Endodermal cell (in vitro differentiated cells): Measurements from ENCODE around the gene NT5C3B. TPM values are rescaled to one million over a fixed set of nuclear protein-coding genes. Genes with fewer than 3 reads are reported as not detected.
A peak's percentile ranks its signal among the peaks of the same experiment; 100 is the strongest.

Source experiments
- DNase-seq: peaks from one replicate; pipeline ENCODE4 v3.0.0-alpha.2; 2017
- H3K27ac ChIP-seq: 2 replicates; pipeline ENCODE4 v1.5.1; 2013; ENCODE audit warnings: mild to moderate bottlenecking, low read depth, low read length, moderate library complexity
- H3K27me3 ChIP-seq: 2 replicates; pipeline ENCODE4 v1.6.1; 2013; ENCODE audit warnings: mild to moderate bottlenecking, low read length, moderate library complexity; ENCODE audit not compliant: insufficient read depth, control insufficient read depth, poor library complexity, severe bottlenecking
- H3K36me3 ChIP-seq: 2 replicates; pipeline ENCODE4 v1.7.0; 2013; ENCODE audit warnings: mild to moderate bottlenecking, low read length, moderate library complexity; ENCODE audit not compliant: control insufficient read depth, insufficient read depth
- H3K4me1 ChIP-seq: one replicate; pipeline ENCODE4 v1.7.0; 2013; ENCODE audit warnings: low read length; ENCODE audit not compliant: control insufficient read depth, insufficient read depth
- H3K4me3 ChIP-seq: 2 replicates; pipeline ENCODE4 v1.5.1; 2013; ENCODE audit warnings: mild to moderate bottlenecking, low read length, moderate library complexity
- H3K9ac ChIP-seq: 2 replicates; pipeline ENCODE4 v1.6.1; 2013; ENCODE audit warnings: mild to moderate bottlenecking, low read length, moderate library complexity; ENCODE audit not compliant: poor library complexity, severe bottlenecking; ENCODE audit errors: extremely low read depth
- H3K9me3 ChIP-seq: 2 replicates; pipeline ENCODE4 v1.6.1; 2013; ENCODE audit warnings: mild to moderate bottlenecking, low read length, moderate library complexity; ENCODE audit not compliant: control insufficient read depth
- H3K27ac Mint-ChIP-seq: 2 replicates; pipeline ENCODE4 v1.8.0; 2020; ENCODE audit warnings: mixed read lengths
- H3K27me3 Mint-ChIP-seq: 2 replicates; pipeline ENCODE4 v1.8.0; 2021; ENCODE audit warnings: mild to moderate bottlenecking, mixed read lengths; ENCODE audit not compliant: insufficient read depth
- H3K36me3 Mint-ChIP-seq: 2 replicates; pipeline ENCODE4 v1.8.0; 2020; ENCODE audit warnings: low read depth, mixed read lengths
- H3K4me1 Mint-ChIP-seq: 2 replicates; pipeline ENCODE4 v1.8.0; 2020; ENCODE audit warnings: mixed read lengths
- H3K4me3 Mint-ChIP-seq: 2 replicates; pipeline ENCODE4 v1.8.0; 2020; ENCODE audit warnings: mild to moderate bottlenecking, moderate library complexity, mixed read lengths
- H3K9me3 Mint-ChIP-seq: 2 replicates; pipeline ENCODE4 v1.8.0; 2020; ENCODE audit warnings: mild to moderate bottlenecking, mixed read lengths
- WGBS, 2 experiments: methylation state at CpG; one replicate each; pipeline versions ENCODE4 v1.1.5 to v1.1.7; 2013; ENCODE audit warnings: missing lambda C conversion rate in 2 of 2, mixed read lengths in 1 of 2; ENCODE audit not compliant: insufficient coverage in 1 of 2, insufficient read length in 1 of 2; 5-methylcytosine and 5-hydroxymethylcytosine counted together
- total RNA-seq, 2 donors: library from RNA; stranded (reverse); fragmentation: NEBNext Ultra II Directional in 1 of 2; extraction: Animal tissue kit (Norgen Biotek cat#: 25700) in 1 of 2; gene quantifications; 2 replicates in 1 of 2; 3 replicates in 1 of 2; pipeline ENCODE4 v1.2.1, GENCODE V29; 2021
- TF ChIP-seq, protein P1 (sequence below): fragments of 200-600 bp; sonication (generic); conservative IDR thresholded peaks from 2 replicates; pipeline ENCODE4 v1.5.0; 2021; ENCODE audit warnings: antibody characterized with exemption, mild to moderate bottlenecking

NT5C3B gene
- total RNA-seq, 2 donors from 2014 or later, result 65.2 to 79.5 TPM

DNA sequence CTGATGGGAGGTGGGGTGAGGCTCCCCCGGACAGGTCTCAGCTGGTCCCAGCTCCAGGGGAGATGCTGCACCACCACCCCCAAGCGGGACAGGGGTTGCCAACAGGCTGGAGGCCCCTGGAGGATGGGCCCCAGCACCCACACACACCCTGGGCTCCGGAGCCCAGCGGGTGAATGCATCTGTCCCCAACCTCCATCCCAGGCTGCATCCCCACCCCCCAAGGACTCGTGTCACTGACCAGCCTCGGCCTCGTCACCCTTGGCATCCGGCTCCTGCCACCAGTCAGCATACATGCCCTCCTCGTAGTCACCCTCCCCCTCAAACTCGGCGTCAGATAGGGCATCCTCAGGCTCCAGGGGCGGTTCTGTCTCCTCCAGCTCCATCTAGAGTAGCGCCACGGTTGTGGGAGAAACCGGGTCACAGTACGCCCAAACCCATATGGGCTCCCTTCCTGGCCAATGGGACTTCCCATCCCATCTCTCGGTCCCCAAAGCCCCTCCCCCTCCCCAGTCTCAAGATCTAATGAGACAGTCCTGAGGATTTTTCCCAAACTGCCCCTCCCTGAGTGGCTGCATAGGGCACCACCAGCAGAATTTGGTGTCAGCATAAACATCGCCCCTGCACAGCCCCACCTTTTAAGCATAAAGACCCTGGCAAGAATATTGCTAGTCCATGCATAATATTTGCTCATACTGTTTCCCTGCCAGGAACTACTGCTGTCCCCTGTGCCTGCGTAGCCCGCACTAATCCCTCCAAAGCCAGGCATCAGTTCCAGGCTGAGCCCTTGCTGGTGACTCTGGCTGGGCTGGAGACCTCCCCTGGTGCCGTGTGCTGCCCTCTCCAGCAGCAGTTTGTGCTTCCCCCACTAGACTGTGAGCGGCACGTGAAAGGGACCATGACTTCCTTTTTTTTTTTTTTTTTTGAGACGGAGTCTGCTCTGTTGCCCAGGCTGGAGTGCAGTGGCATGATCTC is 32.7 kb downstream of the NT5C3B start:
- no peak overlapping the region for H3K9ac ChIP-seq
- Mint-ChIP-seq H3K36me3 (peaks cover 24% of the 10 kb centered on the region), H3K27me3 (no peaks in the 10 kb centered on the region), H3K4me3 (no peak overlapping the region), H3K9me3 (no peaks in the 10 kb centered on the region), H3K4me1 (peaks cover 9% of the 10 kb centered on the region), H3K27ac (no peak overlapping the region)
- no peak overlapping the region for H3K4me3 ChIP-seq
- no peaks in the 10 kb centered on the region for H3K9me3 ChIP-seq
- DNase-seq, result no peak
- H3K4me1 ChIP-seq, result peaks cover 6% of the 10 kb centered on the region
- H3K36me3 ChIP-seq, result no peaks in the 10 kb centered on the region
- H3K27ac ChIP-seq, result no peak overlapping the region
- TF ChIP-seq, protein P1, sequence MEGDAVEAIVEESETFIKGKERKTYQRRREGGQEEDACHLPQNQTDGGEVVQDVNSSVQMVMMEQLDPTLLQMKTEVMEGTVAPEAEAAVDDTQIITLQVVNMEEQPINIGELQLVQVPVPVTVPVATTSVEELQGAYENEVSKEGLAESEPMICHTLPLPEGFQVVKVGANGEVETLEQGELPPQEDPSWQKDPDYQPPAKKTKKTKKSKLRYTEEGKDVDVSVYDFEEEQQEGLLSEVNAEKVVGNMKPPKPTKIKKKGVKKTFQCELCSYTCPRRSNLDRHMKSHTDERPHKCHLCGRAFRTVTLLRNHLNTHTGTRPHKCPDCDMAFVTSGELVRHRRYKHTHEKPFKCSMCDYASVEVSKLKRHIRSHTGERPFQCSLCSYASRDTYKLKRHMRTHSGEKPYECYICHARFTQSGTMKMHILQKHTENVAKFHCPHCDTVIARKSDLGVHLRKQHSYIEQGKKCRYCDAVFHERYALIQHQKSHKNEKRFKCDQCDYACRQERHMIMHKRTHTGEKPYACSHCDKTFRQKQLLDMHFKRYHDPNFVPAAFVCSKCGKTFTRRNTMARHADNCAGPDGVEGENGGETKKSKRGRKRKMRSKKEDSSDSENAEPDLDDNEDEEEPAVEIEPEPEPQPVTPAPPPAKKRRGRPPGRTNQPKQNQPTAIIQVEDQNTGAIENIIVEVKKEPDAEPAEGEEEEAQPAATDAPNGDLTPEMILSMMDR, result no peak
- 86 to 87% methylated on average over 12 to 24 of the region's 24 CpGs for WGBS, 2 experiments
- H3K27me3 ChIP-seq, result no peaks in the 10 kb centered on the region

DNA sequence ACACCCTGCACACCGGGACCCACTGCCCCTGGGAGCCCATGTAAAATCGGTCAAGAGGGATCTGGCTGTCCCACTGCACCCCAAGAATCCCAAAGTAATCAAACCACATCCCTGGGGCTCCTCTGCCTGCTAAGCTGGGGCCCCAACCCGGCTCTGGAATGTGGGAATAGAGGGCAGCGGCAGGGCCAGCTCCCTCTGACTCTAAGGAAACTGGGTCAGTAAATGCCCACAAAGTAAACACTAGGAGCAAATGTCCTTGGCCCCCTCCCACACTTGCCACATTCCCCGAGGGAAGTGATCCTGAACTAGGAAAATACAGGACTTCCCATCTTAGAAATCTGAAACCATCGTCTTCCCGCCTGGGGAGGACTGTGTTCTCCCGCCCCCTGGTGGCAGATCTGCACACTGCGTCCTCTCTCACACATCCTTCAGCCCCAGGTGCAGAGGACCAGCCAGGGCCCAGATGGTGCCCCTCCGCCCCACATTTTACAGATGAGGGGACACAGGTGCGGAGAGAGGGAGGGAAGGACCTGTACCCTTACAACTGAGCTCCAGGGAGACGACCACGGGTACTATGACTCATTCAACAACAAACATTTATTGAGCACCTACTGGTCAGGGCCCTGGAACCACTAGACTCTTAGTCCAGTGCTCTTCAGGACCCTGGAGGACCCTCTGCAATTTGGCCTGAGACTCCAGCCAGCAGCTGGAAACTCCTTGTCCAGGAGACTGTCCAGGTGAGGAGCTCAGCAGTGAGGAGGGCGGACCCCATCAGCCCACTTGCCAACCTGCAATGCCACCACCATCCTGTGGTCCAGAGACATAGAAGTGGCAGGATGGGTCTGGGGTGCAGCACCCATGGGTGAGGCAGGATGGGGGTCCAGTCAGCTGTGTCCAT is 34.4 kb downstream of the NT5C3B start:
- H3K27ac ChIP-seq, result no peak overlapping the region

More for the DNA sequence above, 34.4 kb downstream of the NT5C3B start:
- Mint-ChIP-seq H3K4me3 (peak overlapping the region; percentile 30), H3K27ac (peak overlapping the region; percentile 81), H3K9me3 (no peaks in the 10 kb centered on the region), H3K27me3 (peaks cover 5% of the 10 kb centered on the region), H3K36me3 (peaks cover 20% of the 10 kb centered on the region), H3K4me1 (peaks cover 9% of the 10 kb centered on the region)
- WGBS, 2 experiments, result 21 to 26% methylated on average over 6 to 14 of the region's 14 CpGs
- Histone ChIP-seq H3K36me3 (no peaks in the 10 kb centered on the region), H3K9ac (no peak overlapping the region), H3K27me3 (no peaks in the 10 kb centered on the region), H3K4me1 (peaks cover 6% of the 10 kb centered on the region), H3K4me3 (no peak overlapping the region), H3K9me3 (no peaks in the 10 kb centered on the region)
- peak; percentile 97 for DNase-seq
- TF ChIP-seq, protein P1, result peak; percentile 98
